B cell (primary cell): ENCODE measurements around the gene CCND2. TPM values are rescaled to one million over a fixed set of nuclear protein-coding genes. Genes with fewer than 3 reads are reported as not detected.

ENCODE experiments used
- ATAC-seq: fragments of 200-7000 bp; cut with Tn5 transposase; one replicate; pipeline ENCODE4 v1.10.0; 2021; ENCODE audit warnings: low read depth, mild to moderate bottlenecking, moderate number of reproducible peaks, moderate library complexity
- CTCF ChIA-PET: fragments of 350-600 bp; sonication (Branson Sonifier 250); formaldehyde crosslinking; loops from one replicate; lab custom pipeline; 2021; ENCODE audit warnings: antibody characterized with exemption, inconsistent platforms; lab: Charles Lee
- POLR2A ChIA-PET: fragments of 350-600 bp; sonication (Branson Sonifier 250); formaldehyde crosslinking; loops from one replicate; lab custom pipeline; 2021; ENCODE audit warnings: antibody characterized with exemption; lab: Charles Lee
- DNase-seq: peaks from one replicate; pipeline ENCODE4 v3.0.0; 2013
- H2AFZ ChIP-seq: 2 replicates; pipeline ENCODE4 v1.6.1; 2012; ENCODE audit warnings: mild to moderate bottlenecking, low read depth, low read length; ENCODE audit not compliant: insufficient read depth, poor library complexity, severe bottlenecking
- H3K27ac ChIP-seq, 2 donors: 1 replicate in 1 of 2; 2 replicates in 1 of 2; pipeline ENCODE4 v1.5.1; 2012 to 2013; ENCODE audit warnings: low read length in 2 of 2, mild to moderate bottlenecking in 2 of 2, moderate library complexity in 1 of 2
- H3K27me3 ChIP-seq, 4 experiments: fragments of 200-600 bp in 1 of 4; sonication (generic) in 1 of 4; replicated peaks in 1 of 4; 1 replicate in 2 of 4; 2 replicates in 2 of 4; pipeline versions ENCODE4 v1.6.1 to v1.7.0; 2013 to 2016; ENCODE audit warnings: low read length in 3 of 4, mild to moderate bottlenecking in 2 of 4, mixed read lengths in 1 of 4, moderate library complexity in 1 of 4; ENCODE audit not compliant: insufficient read depth in 4 of 4, control insufficient read depth in 3 of 4; ENCODE audit errors: control extremely low read depth in 1 of 4
- H3K36me3 ChIP-seq, 2 experiments: replicated peaks in 1 of 2; 1 replicate in 1 of 2; 2 replicates in 1 of 2; pipeline versions ENCODE4 v1.6.1 to v1.7.1; 2013; ENCODE audit warnings: low read length in 1 of 2; ENCODE audit not compliant: insufficient read depth in 2 of 2, control insufficient read depth in 1 of 2; ENCODE audit errors: control extremely low read depth in 1 of 2, extremely low read depth in 1 of 2
- H3K4me1 ChIP-seq, 2 donors: fragments of 200-600 bp in 1 of 2; sonication (generic) in 1 of 2; 1 replicate in 1 of 2; 2 replicates in 1 of 2; pipeline versions ENCODE4 v1.5.1 to v1.6.1; 2013 to 2017; ENCODE audit warnings: low read length in 2 of 2; ENCODE audit not compliant: control insufficient read depth in 2 of 2, insufficient read depth in 2 of 2
- H3K4me2 ChIP-seq: replicated peaks from 2 replicates; pipeline ENCODE3; 2012; ENCODE audit warnings: mild to moderate bottlenecking, low read depth, low read length; ENCODE audit not compliant: poor library complexity, severe bottlenecking
- H3K4me3 ChIP-seq, 5 experiments: fragments of 200-600 bp in 1 of 5; sonication (generic) in 1 of 5; 1 replicate in 3 of 5; 2 replicates in 2 of 5; pipeline versions ENCODE4 v1.5.1 to v1.7.0; 2011 to 2016; ENCODE audit warnings: low read length in 4 of 5, mild to moderate bottlenecking in 4 of 5, low read depth in 2 of 5, control low read depth in 1 of 5, moderate library complexity in 1 of 5; ENCODE audit not compliant: insufficient read depth in 1 of 5; ENCODE audit errors: control extremely low read depth in 1 of 5, extremely low read depth in 1 of 5
- H3K79me2 ChIP-seq: fragments of 200-600 bp; sonication (generic); one replicate; pipeline ENCODE4 v1.6.0; 2016; ENCODE audit warnings: low read length; ENCODE audit not compliant: control insufficient read depth, insufficient read depth
- H3K9ac ChIP-seq: fragments of 200-600 bp; sonication (generic); 2 replicates; pipeline ENCODE4 v1.6.1; 2017; ENCODE audit warnings: mild to moderate bottlenecking, low read length, moderate library complexity
- H3K9me3 ChIP-seq, 3 donors: one replicate each; pipeline versions ENCODE4 v1.6.1 to v1.7.1; 2013; ENCODE audit warnings: low read length in 2 of 3; ENCODE audit not compliant: control insufficient read depth in 2 of 3, insufficient read depth in 1 of 3; ENCODE audit errors: control extremely low read depth in 1 of 3
- H4K20me1 ChIP-seq: 2 replicates; pipeline ENCODE4 v1.6.0; 2012; ENCODE audit warnings: mild to moderate bottlenecking, low read length; ENCODE audit not compliant: insufficient read depth, control insufficient read depth, poor library complexity, severe bottlenecking
- H3K27ac Mint-ChIP-seq: one replicate; pipeline ENCODE4 v1.8.0; 2021; ENCODE audit warnings: mixed read lengths
- H3K27me3 Mint-ChIP-seq: one replicate; pipeline ENCODE4 v1.8.0; 2021; ENCODE audit warnings: mixed read lengths
- H3K4me1 Mint-ChIP-seq: one replicate; pipeline ENCODE4 v1.8.0; 2021; ENCODE audit warnings: mixed read lengths
- H3K4me3 Mint-ChIP-seq: one replicate; pipeline ENCODE4 v1.8.0; 2021; ENCODE audit warnings: mixed read lengths
- H3K9me3 Mint-ChIP-seq: one replicate; pipeline ENCODE4 v1.8.0; 2022; ENCODE audit warnings: mixed read lengths; ENCODE audit not compliant: insufficient read depth
- CTCF ChIP-seq: fragments of 200-600 bp; IDR thresholded peaks from one replicate; pipeline ENCODE4 v1.8.0; 2022; ENCODE audit warnings: antibody characterized with exemption, mild to moderate bottlenecking
- EZH2 ChIP-seq: IDR thresholded peaks from 2 replicates; pipeline ENCODE4 v1.6.1; 2012; ENCODE audit warnings: borderline replicate concordance, low read depth, mild to moderate bottlenecking, moderate library complexity, low read length; ENCODE audit not compliant: insufficient read depth, poor library complexity, severe bottlenecking
- WGBS: methylation state at CpG from one replicate; pipeline ENCODE4 v1.1.5; 2013; ENCODE audit warnings: missing lambda C conversion rate; ENCODE audit not compliant: insufficient coverage; 5-methylcytosine and 5-hydroxymethylcytosine counted together
- intact Hi-C: fragments of 100-400 bp; cut with micrococcal nuclease; formaldehyde crosslinking; loops from one replicate; pipeline ENCODE4 v1.10.0; 2022
- polyA plus RNA-seq: library from polyadenylated mRNA; depleted of rRNA; stranded (reverse); fragments of >200 nt; gene quantifications from 2 replicates; pipeline ENCODE4 v1.2.3, GENCODE V29; 2012
- total RNA-seq, 2 donors: library from RNA; stranded (reverse); fragments of 120-200 nt in 1 of 2; gene quantifications; 1 replicate in 1 of 2; 2 replicates in 1 of 2; pipeline versions ENCODE4 v1.2.3 to v1.2.4, GENCODE V29; 2013 to 2022

CCND2 gene
- total and polyA plus RNA-seq, 2 donors (not counting 1 experiment from before 2014, with no cell fraction given): 9.2 to 20.6 TPM

GRCh38 chr12:4288296-4289131, 15.0 kb downstream of the CCND2 start:
- CTCF ChIA-PET: interaction anchor here (1.3 to 5.2 kb wide), 4 partner anchors 10 to 403 kb away, joined by 3 to 32 read pairs (median 6); no protein-coding TSS in a partner anchor
- H3K4me2 ChIP-seq: peak overlapping the region; percentile 44
- WGBS: 62% methylated on average over 19 of the region's 20 CpGs

More at GRCh38 chr12:4288296-4289131, 15.0 kb downstream of the CCND2 start:
- H3K27ac ChIP-seq: peak overlapping the region in 1 of 2 donors; percentile 38
- no peaks in the 10 kb centered on the region for H3K9me3 Mint-ChIP-seq
- H3K4me3 Mint-ChIP-seq: peak overlapping the region; percentile 64
- peaks cover 36% of the 10 kb centered on the region for H3K4me1 Mint-ChIP-seq
- H4K20me1 ChIP-seq: peaks cover 43% of the 10 kb centered on the region
- H3K9me3 ChIP-seq: no peaks in the 10 kb centered on the region
- H3K4me3 ChIP-seq: no peak overlapping the region
- TF ChIP-seq EZH2 (no peak), CTCF (no peak)
- no peak overlapping the region for H2AFZ ChIP-seq
- peaks cover 97% of the 10 kb centered on the region for H3K79me2 ChIP-seq
- DNase-seq (peak; percentile 28), ATAC-seq (no peak)
- intact Hi-C loops: no loop called here
- no peaks in the 10 kb centered on the region for H3K27me3 Mint-ChIP-seq
- peaks cover 0 to 91% of the 10 kb centered on the region in 2 experiments for H3K36me3 ChIP-seq
- H3K27ac Mint-ChIP-seq: peak overlapping the region; percentile 86
- H3K4me1 ChIP-seq: peaks cover 24 to 34% of the 10 kb centered on the region in 2 donors
- POLR2A ChIA-PET: interaction anchor here (0.8 kb wide), 1 partner anchor 20 kb away, joined by 3 read pairs; no protein-coding TSS in a partner anchor
- peak overlapping the region; percentile 10 for H3K9ac ChIP-seq
- no peaks in the 10 kb centered on the region for H3K27me3 ChIP-seq
